GM12878 (cell line): ENCODE results near the gene IL1R2. TPM values are rescaled to one million over a fixed set of nuclear protein-coding genes. Genes with fewer than 3 reads are reported as not detected.
"Not testable (repeated sequence)": the region's sequence is repeated elsewhere in the genome, so short reads cannot be mapped to it uniquely, and the experiment has no call there.

ENCODE experiments used
- ATAC-seq: fragments of 200-7000 bp; cut with Tn5 transposase; 3 replicates; pipeline ENCODE4 v1.9.1; 2020; ENCODE audit warnings: mild to moderate bottlenecking, moderate library complexity
- BruUV-seq: library from RNA; stranded (reverse); fragments of 400-500 nt; replicated peaks from 2 replicates; lab custom pipeline; 2021; lab: Mats Ljungman, UMichigan
- CTCF ChIA-PET: fragments of 300-600 bp; sonication (Branson Sonifier 250); formaldehyde crosslinking; extraction: SDS; loops from one replicate; lab custom pipeline; 2021; ENCODE audit warnings: inconsistent platforms; lab: Yijun Ruan, JAX
- POLR2A ChIA-PET: fragments of 350-600 bp; formaldehyde crosslinking; extraction: SDS; loops from one replicate; lab custom pipeline; 2021; ENCODE audit warnings: inconsistent platforms; lab: Charles Lee
- RAD21 ChIA-PET: fragments of 300-600 bp; sonication (Branson Sonifier 250); formaldehyde crosslinking; loops from one replicate; lab custom pipeline; 2023; ENCODE audit warnings: antibody characterized with exemption; ENCODE audit not compliant: unreplicated experiment; lab: Charles Lee
- SMC1A ChIA-PET: fragments of 300-600 bp; sonication (Branson Sonifier 250); formaldehyde crosslinking; loops from one replicate; lab custom pipeline; 2023; ENCODE audit not compliant: unreplicated experiment, uncharacterized antibody; lab: Charles Lee
- DNase-seq: peaks from one replicate; pipeline ENCODE4 v3.0.0-alpha.2; 2011; ENCODE audit warnings: low read depth, low spot score
- FAIRE-seq: peaks from 3 replicates; lab custom pipeline; 2011; peaks lifted over from hg19 to GRCh38; lab: Jason Lieb, UNC
- H2AFZ ChIP-seq: 2 replicates; pipeline ENCODE4 v1.6.0; 2011; ENCODE audit warnings: low read depth, low read length, control low read depth; ENCODE audit not compliant: control insufficient read depth
- H3K27ac ChIP-seq: 2 replicates; pipeline ENCODE4 v1.5.1; 2011; ENCODE audit warnings: control low read depth; ENCODE audit not compliant: control insufficient read depth, insufficient read depth
- H3K27me3 ChIP-seq, 2 experiments: replicated peaks in 1 of 2; 2 replicates each; pipeline versions ENCODE4 v1.6.0 to v1.6.1; 2011; ENCODE audit warnings: low read length in 1 of 2; ENCODE audit not compliant: control insufficient read depth in 2 of 2, insufficient read depth in 2 of 2
- H3K36me3 ChIP-seq, 2 experiments: 2 replicates each; pipeline ENCODE4 v1.5.1; 2011; ENCODE audit warnings: low read length in 1 of 2; ENCODE audit not compliant: control insufficient read depth in 2 of 2, insufficient read depth in 2 of 2
- H3K4me1 ChIP-seq: 2 replicates; pipeline ENCODE4 v1.6.1; 2011; ENCODE audit warnings: mild to moderate bottlenecking, low read length, moderate library complexity, mixed read lengths; ENCODE audit not compliant: control insufficient read depth, insufficient read depth
- H3K4me2 ChIP-seq: 2 replicates; pipeline ENCODE4 v1.6.0; 2011; ENCODE audit warnings: control low read depth; ENCODE audit not compliant: control insufficient read depth, insufficient read depth
- H3K4me3 ChIP-seq: fragments of 200-600 bp; sonication (generic); 2 replicates; pipeline ENCODE4 v1.5.1; 2016
- H3K79me2 ChIP-seq: 2 replicates; pipeline ENCODE4 v1.6.0; 2011; ENCODE audit warnings: low read length; ENCODE audit not compliant: control insufficient read depth, insufficient read depth
- H3K9ac ChIP-seq: 2 replicates; pipeline ENCODE4 v1.8.0; 2011; ENCODE audit warnings: low read length, control low read depth, mixed read lengths; ENCODE audit not compliant: control insufficient read depth, insufficient read depth
- H3K9me3 ChIP-seq: replicated peaks from 3 replicates; pipeline ENCODE4 v1.5.1; 2011; ENCODE audit warnings: mild to moderate bottlenecking, low read length; ENCODE audit not compliant: control insufficient read depth, insufficient read depth
- H4K20me1 ChIP-seq: 2 replicates; pipeline ENCODE4 v1.6.0; 2011; ENCODE audit not compliant: control insufficient read depth, insufficient read depth
- HCFC1 ChIP-seq: fragments of 150-350 bp; IDR thresholded peaks from 2 replicates; pipeline ENCODE4 v1.6.1; 2014; ENCODE audit warnings: low read length
- LARP7 ChIP-seq: fragments of 450-650 bp; IDR thresholded peaks from 2 replicates; pipeline ENCODE4 v1.6.1; 2017; ENCODE audit warnings: mild to moderate bottlenecking
- NR2F1 ChIP-seq: fragments of 450-650 bp; conservative IDR thresholded peaks from 2 replicates; pipeline ENCODE4 v1.6.1; 2017; ENCODE audit warnings: mild to moderate bottlenecking
- SIX5 ChIP-seq: IDR thresholded peaks from 2 replicates; pipeline ENCODE4 v1.6.1; 2011; ENCODE audit warnings: mild to moderate bottlenecking, low read depth, low read length, moderate library complexity; ENCODE audit not compliant: severe bottlenecking
- SKIL ChIP-seq: fragments of 450-650 bp; IDR thresholded peaks from 2 replicates; pipeline ENCODE4 v1.6.1; 2017; ENCODE audit warnings: mild to moderate bottlenecking, low read depth, inconsistent platforms; ENCODE audit not compliant: poor library complexity, severe bottlenecking
- SP1 ChIP-seq: IDR thresholded peaks from one replicate; pipeline ENCODE4 v1.6.1; 2011; ENCODE audit warnings: low read depth, low read length
- ZNF217 ChIP-seq: fragments of 450-650 bp; IDR thresholded peaks from 2 replicates; pipeline ENCODE4 v1.6.1; 2017; ENCODE audit warnings: antibody characterized with exemption, mild to moderate bottlenecking
- WGBS: methylation state at CpG from one replicate; pipeline ENCODE4 v1.1.6; 2016; ENCODE audit warnings: low lambda C conversion rate; ENCODE audit not compliant: insufficient replicate concordance, insufficient coverage; ENCODE audit errors: missing lambda C conversion rate; 5-methylcytosine and 5-hydroxymethylcytosine counted together
- in situ Hi-C: fragments of 300-500 bp; cut with MboI; formaldehyde crosslinking; loops from 9 replicates; pipeline ENCODE4 v1.14.3; 2018; ENCODE audit warnings: mixed read lengths
- intact Hi-C: fragments of 100-400 bp; cut with micrococcal nuclease; formaldehyde crosslinking; loops from one replicate; pipeline ENCODE4 v1.14.2; 2022; ENCODE audit not compliant: unreplicated experiment
- polyA plus RNA-seq, 11 experiments: library from polyadenylated mRNA; depleted of rRNA in 4 of 11; unstranded in 6 of 11; stranded (reverse) in 5 of 11; fragments of >200 nt; fragmentation: Nextera tagmentation in 4 of 11; fragmentation: Illumina TruSeq in 1 of 11; extraction: Ambion mirVana in 4 of 11; extraction: Trizol in 1 of 11; gene quantifications; 1 replicate in 1 of 11; 2 replicates in 10 of 11; pipeline versions ENCODE4 v1.2.1 to v1.2.3, GENCODE V29; 2011 to 2016; ENCODE audit warnings: inconsistent platforms in 2 of 11, missing spikeins in 2 of 11, low read depth in 1 of 11
- total RNA-seq, 4 experiments: library from RNA; depleted of rRNA in 3 of 4; stranded (reverse); fragments of >200 nt in 3 of 4; fragmentation: Illumina TruSeq in 1 of 4; extraction: Trizol in 1 of 4; gene quantifications; 2 replicates each; pipeline versions ENCODE4 v1.2.1 to v1.2.3, GENCODE V29; 2013 to 2021
- TF ChIP-seq, protein P1 (sequence below): fragments of 450-650 bp; IDR thresholded peaks from 2 replicates; pipeline ENCODE4 v1.6.1; 2016; ENCODE audit warnings: mild to moderate bottlenecking

IL1R2 gene
- total and polyA plus RNA-seq, 10 of the 15 experiments (the other 5 are each of a cell fraction or from before 2014, with no cell fraction given), result 0.44 to 6.4 (median 0.62) TPM

- TF ChIP-seq SKIL (no peak), NR2F1 (no peak), HCFC1 (no peak), SIX5 (no peak)
- TF ChIP-seq, protein P1, sequence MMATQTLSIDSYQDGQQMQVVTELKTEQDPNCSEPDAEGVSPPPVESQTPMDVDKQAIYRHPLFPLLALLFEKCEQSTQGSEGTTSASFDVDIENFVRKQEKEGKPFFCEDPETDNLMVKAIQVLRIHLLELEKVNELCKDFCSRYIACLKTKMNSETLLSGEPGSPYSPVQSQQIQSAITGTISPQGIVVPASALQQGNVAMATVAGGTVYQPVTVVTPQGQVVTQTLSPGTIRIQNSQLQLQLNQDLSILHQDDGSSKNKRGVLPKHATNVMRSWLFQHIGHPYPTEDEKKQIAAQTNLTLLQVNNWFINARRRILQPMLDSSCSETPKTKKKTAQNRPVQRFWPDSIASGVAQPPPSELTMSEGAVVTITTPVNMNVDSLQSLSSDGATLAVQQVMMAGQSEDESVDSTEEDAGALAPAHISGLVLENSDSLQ, result no peak
These were observed 74.0 kb downstream of the IL1R2 start (continued) for GRCh38 chr2:102065675-102066252.

DNA sequence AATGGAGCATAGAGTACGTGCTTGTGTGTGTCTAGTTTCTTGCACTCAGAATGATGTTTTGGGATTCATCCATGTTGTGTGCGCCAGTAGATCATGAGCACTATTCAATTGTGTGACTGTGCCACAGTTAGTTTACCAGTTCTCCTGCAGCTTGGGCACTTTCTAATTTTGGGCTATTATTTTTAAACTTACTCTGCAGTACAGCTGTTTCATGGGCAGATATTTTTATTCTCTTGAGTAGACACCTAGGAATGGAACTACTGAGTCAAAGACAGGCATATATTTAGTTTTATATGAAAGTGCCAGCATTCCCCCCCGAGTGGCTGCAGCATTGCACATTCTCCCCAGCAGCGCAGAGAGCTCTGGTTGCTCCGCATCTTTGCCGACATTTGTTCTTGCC is 74.8 kb downstream of the IL1R2 start:
- Histone ChIP-seq H3K4me3 (no peak overlapping the region), H3K9me3 (peaks cover 3% of the 10 kb centered on the region; the same call in 2 of the 3 replicates), H3K36me3 (no peaks in the 10 kb centered on the region), H3K79me2 (no peaks in the 10 kb centered on the region), H3K4me2 (no peak overlapping the region), H3K27me3 (no peaks in the 10 kb centered on the region), H3K9ac (no peak overlapping the region), H2AFZ (no peak overlapping the region), H4K20me1 (no peaks in the 10 kb centered on the region), H3K27ac (no peak overlapping the region), H3K4me1 (no peaks in the 10 kb centered on the region; the same call in 1 of the 2 replicates)
- ChIA-PET CTCF (interaction anchor here (0.6 to 2.4 kb wide), 2 partner anchors 42 to 174 kb away, joined by 4 to 5 read pairs; no protein-coding TSS in a partner anchor), RAD21 (no interaction called here), POLR2A (no interaction called here), SMC1A (no interaction called here)
- ATAC-seq (no peak), FAIRE-seq (no peak), DNase-seq (no peak)
- intact Hi-C loops, result no loop called here
- in situ Hi-C loops, result no loop called here
- no TSS peak for BruUV-seq
- no peak for TF ChIP-seq SP1
- TF ChIP-seq ZNF217, result no peak
- no peak for TF ChIP-seq LARP7
- no peak for TF ChIP-seq SKIL
- 39% methylated on average over 6 of the region's 6 CpGs for WGBS

GRCh38 chr2:102068126-102068525 is 76.4 kb downstream of the IL1R2 start:
- SMC1A ChIA-PET, in situ Hi-C loops, H3K4me3 ChIP-seq, ATAC-seq, H3K4me1 ChIP-seq, H3K36me3 ChIP-seq, H3K27ac ChIP-seq, H3K9me3 ChIP-seq, H4K20me1 ChIP-seq, H3K4me2 ChIP-seq, H3K9ac ChIP-seq, CTCF ChIA-PET, BruUV-seq, H3K27me3 ChIP-seq, intact Hi-C loops, DNase-seq, FAIRE-seq, H3K79me2 ChIP-seq, H2AFZ ChIP-seq, POLR2A ChIA-PET: not testable (repeated sequence)
- RAD21 ChIA-PET, result interaction anchor here (1.3 kb wide), 1 partner anchor 11 kb away, joined by 3 read pairs; no protein-coding TSS in a partner anchor
